ENCODE results near the gene TSEN54.

- TF ChIP-seq, protein P1, sequence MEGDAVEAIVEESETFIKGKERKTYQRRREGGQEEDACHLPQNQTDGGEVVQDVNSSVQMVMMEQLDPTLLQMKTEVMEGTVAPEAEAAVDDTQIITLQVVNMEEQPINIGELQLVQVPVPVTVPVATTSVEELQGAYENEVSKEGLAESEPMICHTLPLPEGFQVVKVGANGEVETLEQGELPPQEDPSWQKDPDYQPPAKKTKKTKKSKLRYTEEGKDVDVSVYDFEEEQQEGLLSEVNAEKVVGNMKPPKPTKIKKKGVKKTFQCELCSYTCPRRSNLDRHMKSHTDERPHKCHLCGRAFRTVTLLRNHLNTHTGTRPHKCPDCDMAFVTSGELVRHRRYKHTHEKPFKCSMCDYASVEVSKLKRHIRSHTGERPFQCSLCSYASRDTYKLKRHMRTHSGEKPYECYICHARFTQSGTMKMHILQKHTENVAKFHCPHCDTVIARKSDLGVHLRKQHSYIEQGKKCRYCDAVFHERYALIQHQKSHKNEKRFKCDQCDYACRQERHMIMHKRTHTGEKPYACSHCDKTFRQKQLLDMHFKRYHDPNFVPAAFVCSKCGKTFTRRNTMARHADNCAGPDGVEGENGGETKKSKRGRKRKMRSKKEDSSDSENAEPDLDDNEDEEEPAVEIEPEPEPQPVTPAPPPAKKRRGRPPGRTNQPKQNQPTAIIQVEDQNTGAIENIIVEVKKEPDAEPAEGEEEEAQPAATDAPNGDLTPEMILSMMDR (IDR thresholded peaks at IDR 0.05), result no peak
- TF ChIP-seq POLR2A (IDR thresholded peaks at IDR 0.05), result no peak
Measured at GRCh38 chr17:75506888-75507287, 9.4 kb upstream of the TSEN54 start.
